Aorta (tissue), 5 donors: ENCODE measurements around the gene CASP5. TPM values are rescaled to one million over a fixed set of nuclear protein-coding genes. Genes with fewer than 3 reads are reported as not detected.
"Not testable (repeated sequence)": the region's sequence is repeated elsewhere in the genome, so short reads cannot be mapped to it uniquely, and the experiment has no call there.

Experiments
- ATAC-seq: fragments of 200-7000 bp; cut with Tn5 transposase; one replicate; pipeline ENCODE4 v1.9.1; 2022; ENCODE audit warnings: moderate library complexity; ENCODE audit not compliant: low FRiP score
- DNase-seq, 2 donors: peaks; one replicate each; pipeline ENCODE4 v3.0.0-alpha.2; 2020
- H3K27ac ChIP-seq, 2 donors: one replicate each; pipeline ENCODE4 v1.5.1; 2013; ENCODE audit warnings: low read length in 2 of 2, mild to moderate bottlenecking in 2 of 2, moderate library complexity in 2 of 2, control low read depth in 1 of 2, inconsistent platforms in 1 of 2, low read depth in 1 of 2
- H3K27me3 ChIP-seq, 2 donors: one replicate each; pipeline ENCODE4 v1.6.1; 2013; ENCODE audit warnings: control low read depth in 1 of 2, low read length in 1 of 2, mild to moderate bottlenecking in 1 of 2, moderate library complexity in 1 of 2; ENCODE audit not compliant: insufficient read depth in 2 of 2, control insufficient read depth in 1 of 2
- H3K36me3 ChIP-seq, 2 donors: one replicate each; pipeline ENCODE4 v1.6.1; 2013; ENCODE audit warnings: control low read depth in 1 of 2, low read length in 1 of 2, mild to moderate bottlenecking in 1 of 2; ENCODE audit not compliant: insufficient read depth in 2 of 2, control insufficient read depth in 1 of 2
- H3K4me1 ChIP-seq, 2 donors: one replicate each; pipeline ENCODE4 v1.6.1; 2013; ENCODE audit warnings: low read length in 2 of 2, control low read depth in 1 of 2, mild to moderate bottlenecking in 1 of 2, moderate library complexity in 1 of 2; ENCODE audit not compliant: insufficient read depth in 2 of 2, control insufficient read depth in 1 of 2
- H3K4me3 ChIP-seq, 2 donors: one replicate each; pipeline ENCODE4 v1.5.1; 2013; ENCODE audit warnings: low read length in 2 of 2, control low read depth in 1 of 2, mild to moderate bottlenecking in 1 of 2
- H3K9me3 ChIP-seq: one replicate; pipeline ENCODE4 v1.6.1; 2013; ENCODE audit warnings: mild to moderate bottlenecking, low read length; ENCODE audit not compliant: control insufficient read depth
- WGBS, 2 donors: extraction: QIAGEN DNeasy Blood & Tissue Kit; methylation state at CpG; one replicate each; pipeline ENCODE4 v1.1.7; 2013; 5-methylcytosine and 5-hydroxymethylcytosine counted together
- intact Hi-C, 2 donors: fragments of 100-400 bp; cut with DNase I; formaldehyde crosslinking; loops; one replicate each; pipeline versions ENCODE4 v1.14.2 to v1.15.0; 2022
- polyA plus RNA-seq, 2 donors: library from polyadenylated mRNA; stranded (reverse); fragments of 200-250 nt; gene quantifications; one replicate each; pipeline ENCODE4 v1.2.3, GENCODE V29; 2013
- total RNA-seq, 2 donors: library from RNA; stranded (reverse); fragmentation: NEBNext Ultra II Directional; extraction: Animal tissue kit (Norgen Biotek cat#: 25700); gene quantifications; one replicate each; pipeline ENCODE4 v1.2.1, GENCODE V29; 2021
- donor health status: healthy with polysubstance abuse.
- donor health status: Bipolar disorder and iron deficiency.
- donor health status: DM: no; HTN: no; CAD: no.
- donor health status: DM: no; HTN: no; CAD: no.
- donor health status: DM: yes; HTN: yes; CAD: no.

The CASP5 gene
- total and polyA plus RNA-seq, 4 donors = 0.88 to 2.0 (median 0.88) TPM; not detected in 1

DNA sequence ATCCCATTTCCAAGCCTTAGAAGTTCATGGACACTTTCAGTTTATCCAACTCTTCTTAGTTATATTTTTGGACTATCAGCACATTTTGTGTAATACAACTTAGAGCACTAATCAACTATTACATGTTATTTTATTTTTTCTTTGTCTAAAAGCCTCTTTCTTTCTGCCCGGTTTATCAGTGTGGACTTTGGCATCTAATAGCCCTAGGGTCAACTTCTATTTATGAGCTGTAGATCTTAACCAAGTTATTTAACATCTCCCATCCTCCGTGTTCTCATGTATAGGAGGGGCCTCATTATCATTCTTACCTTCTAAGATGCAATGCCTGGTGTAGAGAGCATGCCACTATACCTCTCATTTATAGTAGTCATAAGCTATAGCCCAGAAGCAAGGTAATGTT lies 17.7 kb upstream of the CASP5 start:
- 33 to 35% methylated on average over 2 of the region's 2 CpGs for WGBS, 2 donors
- H3K27me3 ChIP-seq = no peaks in the 10 kb centered on the region

DNA sequence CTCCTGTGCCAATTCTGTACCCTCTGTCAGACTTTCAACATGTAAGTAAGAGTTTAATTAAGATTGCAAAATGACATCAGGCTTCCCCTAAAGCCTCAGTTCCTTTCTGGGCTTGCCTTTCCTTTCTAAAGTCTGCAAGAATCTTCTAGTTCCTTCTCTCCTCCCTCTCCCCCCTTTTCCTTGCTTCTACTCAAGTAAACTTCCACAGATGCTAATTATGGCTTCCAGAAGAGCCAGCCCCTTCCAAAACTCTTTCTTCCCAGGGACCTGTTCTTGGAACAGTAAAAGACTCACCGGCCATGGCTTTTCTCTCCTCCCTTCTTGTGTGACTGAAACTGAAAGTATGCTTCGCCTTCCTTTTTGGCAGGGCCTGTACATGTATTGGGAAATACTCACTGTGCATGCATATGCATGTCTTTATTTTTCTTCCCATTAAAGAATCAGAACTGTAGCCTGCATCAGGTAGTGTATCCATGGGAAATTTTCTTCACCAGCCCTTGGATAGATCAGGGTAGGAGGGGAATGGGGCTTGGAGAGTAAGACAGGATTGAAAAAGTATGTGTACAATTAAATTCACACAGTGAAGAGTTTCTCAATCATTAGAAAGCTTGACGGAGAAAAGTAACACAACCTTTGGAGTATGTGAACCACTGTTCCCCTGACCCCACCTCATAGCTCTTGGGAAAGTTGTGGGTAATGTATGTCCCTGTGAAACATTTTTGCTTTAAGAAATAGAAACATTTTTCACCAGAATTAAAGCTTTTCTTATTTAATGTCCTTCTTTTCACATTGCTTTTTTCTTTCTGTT lies 12.0 kb upstream of the CASP5 start, which contains the start of gene CASP1:
Gene CASP1, minus strand, starts transcription at position 332 of the 808 bp plus-strand sequence. Its CDS starts 31 bp downstream, at position 301.
- DNase-seq = no peak
- Histone ChIP-seq H3K9me3 (no peaks in the 10 kb centered on the region), H3K4me3 (peak within 1 kb of the TSS in 1 of 2 donors; percentile 54), H3K27ac (no peak within 1 kb of the TSS), H3K4me1 (no peaks in the 10 kb centered on the region), H3K36me3 (no peaks in the 10 kb centered on the region), H3K27me3 (no peaks in the 10 kb centered on the region)
- WGBS, 2 donors = 32 to 43% methylated on average over 3 of the region's 3 CpGs
- peak; percentile 88 for ATAC-seq
- intact Hi-C loops = no loop called here

More for the DNA sequence above, 17.7 kb upstream of the CASP5 start:
- DNase-seq (no peak), ATAC-seq (no peak)
- Histone ChIP-seq H3K27ac (no peak overlapping the region), H3K36me3 (no peaks in the 10 kb centered on the region), H3K4me3 (no peak overlapping the region), H3K4me1 (no peaks in the 10 kb centered on the region), H3K9me3 (no peaks in the 10 kb centered on the region)
- intact Hi-C loops = no loop called here

DNA sequence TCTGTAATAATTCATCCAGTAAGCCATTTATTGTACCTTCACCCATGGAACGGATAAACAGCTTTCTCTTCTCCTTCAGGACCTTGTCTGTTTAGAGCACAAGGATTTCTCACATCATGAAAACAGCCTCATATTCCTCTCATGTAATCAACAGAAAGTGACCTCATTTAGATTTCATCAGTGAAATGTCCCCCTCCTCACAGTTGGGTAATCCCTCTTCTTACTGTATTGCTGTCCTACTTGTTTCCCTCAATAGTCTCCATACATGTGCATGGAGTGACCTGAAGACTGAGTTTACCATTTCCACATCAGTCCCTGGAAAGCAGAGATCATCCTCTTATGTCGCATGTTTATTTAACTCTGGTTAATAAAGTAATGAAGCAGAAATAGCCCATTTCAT lies 11.4 kb upstream of the CASP5 start:
- 78 to 90% methylated on average over 2 of the region's 2 CpGs for WGBS, 2 donors
- H3K36me3 ChIP-seq, H3K27ac ChIP-seq, DNase-seq, H3K4me1 ChIP-seq, H3K9me3 ChIP-seq, intact Hi-C loops, H3K27me3 ChIP-seq: not testable (repeated sequence)
- ATAC-seq = peak; percentile 9
- peak overlapping the region in 1 of 2 donors; percentile 54 for H3K4me3 ChIP-seq

DNA sequence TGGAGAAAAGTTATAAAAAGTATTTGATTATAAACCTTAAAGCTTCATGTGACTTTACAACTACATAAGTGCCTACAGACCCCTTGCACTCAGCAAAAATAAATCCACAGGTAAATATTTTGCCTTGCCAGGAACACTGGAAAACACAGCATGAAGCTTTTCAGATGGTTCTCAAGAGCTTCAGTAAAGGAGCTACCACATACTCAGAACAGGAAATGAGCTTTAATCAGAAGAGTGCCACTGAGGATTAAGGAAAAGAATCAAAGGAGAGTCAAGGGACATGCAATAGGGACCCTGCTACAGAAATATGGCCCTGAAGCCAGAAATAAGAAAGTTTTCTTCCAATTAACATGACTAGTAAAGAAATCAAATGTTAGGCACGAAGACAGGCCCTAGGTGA lies 10.8 kb upstream of the CASP5 start:
- H3K9me3 ChIP-seq = no peaks in the 10 kb centered on the region
- H3K27ac ChIP-seq = no peak overlapping the region
- DNase-seq = no peak
- H3K4me3 ChIP-seq = no peak overlapping the region
- intact Hi-C loops = no loop called here
- WGBS, 2 donors = 85% methylated on average over 1 of the region's 1 CpG
- no peaks in the 10 kb centered on the region for H3K36me3 ChIP-seq
- H3K27me3 ChIP-seq = no peaks in the 10 kb centered on the region
- H3K4me1 ChIP-seq = no peaks in the 10 kb centered on the region
- ATAC-seq = no peak

DNA sequence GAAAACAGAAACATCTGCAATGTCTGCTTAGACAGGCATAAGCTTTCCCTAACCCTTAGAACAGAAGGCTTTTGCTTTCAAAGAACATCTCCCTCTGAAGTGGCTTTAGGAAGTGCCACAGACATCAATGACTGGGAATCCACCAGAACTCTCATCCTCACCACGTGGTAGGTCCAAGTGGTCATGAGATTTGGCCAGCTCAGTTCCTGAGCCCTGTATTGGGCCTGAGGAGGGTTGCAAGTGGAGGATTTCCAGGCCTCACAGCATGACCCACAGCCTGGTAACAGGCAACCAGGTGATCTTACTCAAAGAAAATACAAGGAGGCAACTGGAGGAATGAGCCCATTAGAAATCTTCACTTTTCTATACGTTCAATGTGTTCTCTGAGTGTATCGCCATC lies 10.4 kb upstream of the CASP5 start:
- Histone ChIP-seq H3K4me3 (no peak overlapping the region), H3K27ac (no peak overlapping the region), H3K9me3 (no peaks in the 10 kb centered on the region), H3K4me1 (no peaks in the 10 kb centered on the region), H3K36me3 (no peaks in the 10 kb centered on the region), H3K27me3 (no peaks in the 10 kb centered on the region)
- ATAC-seq (no peak), DNase-seq (peak in 1 of 2 donors; percentile 54)
- 85 to 92% methylated on average over 3 of the region's 3 CpGs for WGBS, 2 donors
- intact Hi-C loops = no loop called here

DNA sequence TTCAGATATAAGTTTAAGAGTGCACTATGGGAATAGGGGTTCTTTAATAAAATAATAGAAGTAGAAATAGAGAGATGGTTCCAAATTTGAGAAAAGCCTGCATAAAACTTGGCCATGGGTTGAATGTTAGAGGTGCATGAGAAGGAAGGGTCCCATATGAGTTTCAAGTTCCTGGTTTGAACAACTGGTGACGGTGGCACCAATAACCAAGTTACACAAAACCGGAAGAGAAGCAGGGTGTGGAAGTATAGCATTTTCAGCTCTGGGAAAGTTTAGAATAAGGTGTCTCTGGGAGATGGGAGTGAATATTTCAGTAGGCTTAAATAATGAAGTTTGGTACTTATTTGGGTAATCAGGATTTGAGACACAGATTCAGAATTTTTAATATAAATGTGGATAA lies 9.5 kb upstream of the CASP5 start:
- 94 to 96% methylated on average over 2 of the region's 2 CpGs for whole genome bisulfite sequencing, 2 donors
- ATAC-seq = no peak
- intact Hi-C loops = no loop called here
- Histone ChIP-seq H3K4me1 (no peaks in the 10 kb centered on the region), H3K9me3 (no peaks in the 10 kb centered on the region), H3K4me3 (no peak overlapping the region), H3K27me3 (no peaks in the 10 kb centered on the region), H3K36me3 (no peaks in the 10 kb centered on the region), H3K27ac (no peak overlapping the region)
- no peak for DNase-seq

DNA sequence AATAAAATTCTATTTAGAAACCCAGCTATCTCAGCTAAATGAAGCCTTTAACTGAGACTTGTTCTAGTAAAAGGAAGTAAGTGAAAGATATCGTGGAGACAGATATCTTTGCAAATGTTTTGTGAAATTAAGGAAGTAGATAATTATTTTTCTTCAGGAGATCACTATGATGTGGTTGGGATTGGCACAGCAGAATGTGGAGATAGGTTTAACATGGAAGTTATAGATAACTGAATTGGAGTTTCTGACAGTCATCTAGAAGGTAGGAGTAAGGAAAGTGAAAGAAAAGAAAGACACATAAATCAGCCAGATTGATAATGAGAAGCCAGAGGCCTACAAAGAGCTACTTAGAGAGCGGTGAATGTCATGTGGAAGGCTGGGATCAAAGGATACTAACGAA lies 4.7 kb upstream of the CASP5 start:
- no peak for DNase-seq
- H3K4me3 ChIP-seq = no peak overlapping the region
- H3K36me3 ChIP-seq = no peaks in the 10 kb centered on the region
- H3K4me1 ChIP-seq = no peaks in the 10 kb centered on the region
- intact Hi-C loops = no loop called here
- ATAC-seq = no peak
- 80 to 85% methylated on average over 3 of the region's 3 CpGs for WGBS, 2 donors
- no peak overlapping the region for H3K27ac ChIP-seq
- no peaks in the 10 kb centered on the region for H3K27me3 ChIP-seq
- H3K9me3 ChIP-seq = no peaks in the 10 kb centered on the region

DNA sequence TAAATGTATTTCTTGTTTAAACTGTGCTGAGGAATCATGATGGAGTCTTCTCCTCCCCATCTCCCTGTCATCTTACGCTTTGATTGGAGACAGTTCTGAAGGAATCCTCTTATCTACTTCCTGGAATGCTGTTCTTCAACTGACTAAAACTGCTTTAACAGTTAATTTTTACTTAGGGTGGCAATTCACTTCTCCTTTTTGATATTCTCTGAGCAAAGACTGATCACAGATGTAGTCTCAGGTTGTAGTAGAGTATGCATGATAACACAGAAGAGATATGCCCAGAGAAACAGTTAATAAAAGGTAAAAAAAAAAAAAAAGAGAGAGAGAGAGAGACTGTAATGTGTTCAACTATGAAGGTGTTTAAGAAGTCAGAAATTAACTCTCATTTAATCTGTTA lies 1.4 kb upstream of the CASP5 start:
- Histone ChIP-seq H3K4me3 (no peak overlapping the region), H3K27ac (no peak overlapping the region), H3K27me3 (no peaks in the 10 kb centered on the region), H3K36me3 (no peaks in the 10 kb centered on the region), H3K9me3 (no peaks in the 10 kb centered on the region), H3K4me1 (no peaks in the 10 kb centered on the region)
- DNase-seq (no peak), ATAC-seq (no peak)
- intact Hi-C loops = no loop called here
- WGBS, 2 donors = 91 to 100% methylated on average over 1 of the region's 1 CpG

DNA sequence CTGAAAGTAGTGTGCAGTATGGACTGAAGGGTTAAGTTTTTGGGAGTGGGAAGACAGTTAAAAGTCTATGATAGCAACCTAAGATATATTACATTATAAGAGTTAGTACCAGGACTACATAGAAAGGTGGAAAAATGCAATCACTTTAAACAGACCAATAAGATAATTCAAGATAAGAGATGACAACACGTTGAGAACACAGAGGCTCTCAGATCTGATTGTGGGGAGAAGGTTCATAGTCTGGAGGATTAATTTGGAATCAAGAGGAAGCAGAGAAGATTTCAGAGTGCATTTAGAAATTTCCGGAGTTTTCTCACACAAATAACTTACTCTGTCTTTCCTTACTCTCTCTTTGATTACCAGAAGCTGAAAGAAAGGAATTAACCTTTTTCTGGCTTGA lies 441 bp downstream of the CASP5 start:
- DNase-seq (no peak), ATAC-seq (no peak)
- H3K4me1 ChIP-seq = no peaks in the 10 kb centered on the region
- 53 to 55% methylated on average over 2 of the region's 2 CpGs for WGBS, 2 donors
- no peaks in the 10 kb centered on the region for H3K36me3 ChIP-seq
- no peaks in the 10 kb centered on the region for H3K27me3 ChIP-seq
- intact Hi-C loops = no loop called here
- no peak overlapping the region for H3K4me3 ChIP-seq
- no peak overlapping the region for H3K27ac ChIP-seq
- no peaks in the 10 kb centered on the region for H3K9me3 ChIP-seq
